ENCODE measurements around the gene MAGT1.
"Not testable (repeated sequence)": the region's sequence is repeated elsewhere in the genome, so short reads cannot be mapped to it uniquely, and the experiment has no call there.

Gene MAGT1

DNA sequence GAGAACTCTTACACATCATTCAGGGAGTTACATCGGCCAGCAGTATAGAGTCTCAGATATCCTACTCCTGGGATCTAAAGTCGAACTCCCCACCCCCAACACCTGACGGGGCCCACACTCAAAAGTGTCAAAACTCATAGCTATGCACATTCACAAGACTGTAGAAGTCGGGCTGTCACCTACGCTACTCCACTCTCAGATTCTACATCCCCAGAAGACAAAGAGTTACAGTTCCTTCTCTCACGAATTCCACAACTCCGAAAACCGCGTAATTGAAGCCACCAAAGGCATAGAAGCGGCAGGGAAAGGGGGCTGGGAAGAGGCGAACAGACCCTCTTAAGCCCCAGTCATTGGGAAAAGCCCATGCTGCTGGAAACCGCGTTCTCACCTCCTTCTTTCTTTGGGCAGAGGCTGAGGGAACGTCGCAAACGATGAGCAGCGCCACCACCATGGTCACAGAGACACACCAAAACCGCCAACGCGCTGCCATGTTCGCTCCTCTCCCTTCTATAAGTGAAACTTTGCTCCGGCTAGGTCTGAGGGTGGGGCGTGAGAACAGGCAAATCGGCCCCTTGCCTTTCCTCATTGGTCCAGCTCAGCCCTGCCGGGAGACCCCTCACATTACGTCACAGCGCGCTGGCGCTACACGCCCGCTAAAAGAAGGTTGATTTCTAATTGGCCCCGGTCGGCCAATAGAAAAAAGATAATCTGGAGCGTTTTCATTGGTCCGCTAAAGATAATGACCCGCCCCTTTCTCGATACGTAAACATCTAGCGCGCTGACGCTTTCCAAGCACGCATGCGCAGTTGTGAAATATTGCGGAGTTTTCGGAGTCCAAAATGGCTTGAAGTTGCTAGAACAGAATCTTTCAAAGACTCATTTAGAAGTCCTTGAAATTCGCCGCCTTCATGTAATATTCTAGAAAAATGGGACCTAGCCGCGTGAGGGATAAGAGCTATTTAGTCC is at the start of gene MAGT1:
Gene MAGT1 (minus strand): TSS at position 515 of the 966 bp plus-strand sequence. CDS start 25 bp downstream, at position 490.
- peak; percentile 74 to 93 (median 90) for DNase-seq

DNA sequence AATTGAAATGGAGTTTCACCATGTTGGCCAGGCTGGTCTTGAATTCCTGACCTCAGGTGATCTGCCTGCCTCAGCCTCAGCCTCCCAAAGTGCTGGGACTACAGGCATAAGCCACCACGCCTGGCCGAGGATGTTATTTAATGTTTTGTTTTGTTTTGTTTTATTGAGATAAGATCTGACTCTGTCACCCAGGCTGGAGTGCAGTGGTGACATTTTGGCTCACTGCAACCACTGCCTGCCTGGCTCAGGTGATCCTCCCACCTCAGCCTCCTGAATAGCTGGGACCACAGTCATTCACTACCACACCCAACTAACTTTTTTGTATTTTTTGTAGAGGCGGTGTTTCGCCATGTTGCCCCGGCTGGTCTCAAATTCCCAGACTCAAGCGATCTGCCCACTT is 49.8 kb upstream of the MAGT1 start:
- not testable (repeated sequence) for DNase-seq

DNA sequence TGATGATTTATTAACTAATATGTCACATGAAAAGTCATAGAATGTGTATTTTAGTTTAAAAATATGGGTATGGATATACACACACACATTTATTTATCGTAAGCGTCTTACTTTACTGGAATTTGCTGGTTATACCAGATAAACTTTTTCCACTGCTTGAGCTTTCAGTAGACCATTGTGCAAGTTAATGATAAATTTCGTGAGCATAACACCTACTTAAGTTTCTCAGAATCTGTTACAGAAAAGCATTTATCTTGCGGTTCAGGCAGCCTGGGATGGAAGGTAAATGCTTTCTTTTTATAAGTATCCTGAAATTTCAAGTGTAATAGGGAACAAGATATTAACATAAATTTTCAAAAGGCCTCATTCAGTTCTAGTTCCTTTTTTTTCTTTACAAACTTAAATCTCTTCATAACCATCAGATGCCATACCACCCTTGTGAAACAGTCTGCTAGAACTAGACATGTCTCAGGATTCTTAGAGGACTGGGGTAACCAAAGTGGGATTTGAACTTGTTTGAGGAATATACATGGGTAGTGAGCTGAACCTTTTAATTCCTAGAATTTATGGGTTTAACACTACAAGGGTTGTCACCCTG is 42.9 kb upstream of the MAGT1 start:
- no peak for DNase-seq

DNA sequence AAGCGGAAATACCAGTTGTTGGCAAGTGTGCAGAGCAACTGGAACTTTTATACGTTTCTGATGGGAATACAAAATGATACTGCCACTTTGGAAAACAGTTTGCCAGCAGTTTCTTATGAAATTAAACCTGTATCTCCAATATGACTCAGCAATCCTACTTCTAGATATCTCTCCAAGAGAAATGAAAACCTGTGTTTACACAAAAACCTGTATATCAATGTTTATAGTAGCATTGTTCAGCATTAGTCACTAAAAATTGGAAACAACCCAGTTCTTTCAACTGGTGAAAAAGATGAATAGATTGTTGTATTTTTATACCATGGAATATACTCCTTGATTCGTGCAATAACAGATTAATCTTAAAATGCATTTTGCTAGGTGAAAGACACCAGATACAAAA is 42.1 kb upstream of the MAGT1 start:
- DNase-seq: no peak

DNA sequence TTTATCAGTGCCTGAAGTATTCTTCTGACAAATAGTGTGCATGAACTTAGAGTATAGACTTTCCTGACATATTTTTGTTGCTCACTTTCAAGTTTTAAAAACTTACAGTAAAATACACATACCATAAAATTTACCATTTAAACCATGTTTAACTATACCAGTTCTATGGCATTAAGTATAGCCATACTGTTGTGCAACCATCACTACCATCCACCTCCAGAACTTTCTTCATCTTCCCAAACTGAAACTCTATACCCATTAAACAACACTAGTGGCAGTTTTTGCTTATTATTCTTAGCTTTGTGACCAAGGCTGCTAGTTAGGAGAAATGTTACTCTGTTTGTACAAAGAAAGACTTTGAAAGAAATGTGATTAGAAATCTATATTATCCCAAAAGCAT is 41.1 kb upstream of the MAGT1 start:
- DNase-seq: no peak

DNA sequence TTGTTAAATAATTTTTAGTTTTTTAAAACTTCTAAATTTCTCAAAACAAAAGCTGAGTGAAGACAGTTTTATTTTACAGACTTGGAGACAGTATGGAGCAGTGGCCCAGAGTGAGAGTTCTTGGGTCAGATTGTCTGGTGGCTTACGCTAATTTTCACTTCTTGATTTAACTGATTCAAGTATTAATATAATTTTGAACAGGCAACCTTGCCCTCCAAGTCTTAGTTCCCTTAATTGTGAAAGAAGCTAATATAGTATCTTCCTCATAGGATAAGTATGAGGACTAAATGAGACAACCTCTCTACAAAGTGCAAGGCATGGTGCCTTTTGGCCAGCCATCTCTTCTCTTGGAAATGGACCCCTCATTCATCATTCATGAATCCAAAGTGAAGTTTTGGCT is 40.7 kb upstream of the MAGT1 start:
- no peak for DNase-seq

DNA sequence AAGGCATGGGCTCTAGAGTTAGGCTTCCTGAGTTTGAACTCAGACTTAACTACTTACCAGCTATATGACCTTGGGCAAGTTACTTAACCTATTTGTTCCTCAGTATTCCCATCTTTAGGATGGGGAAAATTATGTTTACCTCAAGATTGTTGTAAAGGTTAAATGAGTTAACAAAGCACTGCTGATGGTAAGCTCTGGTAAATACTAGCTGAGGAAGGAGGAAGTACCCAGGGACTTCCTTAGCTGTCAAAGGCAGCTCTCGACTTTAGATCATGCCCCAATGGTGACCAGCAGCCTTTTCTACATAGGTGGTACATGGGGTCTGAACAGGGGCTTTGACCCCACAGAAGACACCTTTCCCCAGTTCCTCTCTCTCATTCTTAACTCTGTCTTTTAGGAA is 35.3 kb upstream of the MAGT1 start:
- DNase-seq: no peak

DNA sequence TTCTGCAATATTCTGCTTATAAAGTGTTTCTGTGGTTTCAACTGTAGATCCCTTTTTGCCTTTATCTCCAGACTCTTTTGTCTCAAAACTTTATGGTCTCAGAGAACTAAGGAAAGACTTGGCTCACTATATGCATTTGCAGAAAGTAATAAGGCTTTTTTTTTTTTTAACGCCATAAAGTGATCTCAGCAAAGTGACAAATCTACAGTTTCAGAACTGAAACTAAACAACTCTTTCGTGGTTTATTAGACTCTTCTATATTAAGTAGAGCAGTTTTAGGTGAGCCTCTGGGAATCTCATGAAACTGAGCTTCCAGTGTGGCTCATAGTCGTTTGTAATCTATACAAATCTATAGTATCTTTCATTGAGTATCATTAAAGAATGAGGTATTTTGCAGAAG is 30.5 kb upstream of the MAGT1 start:
- no peak for DNase-seq

DNA sequence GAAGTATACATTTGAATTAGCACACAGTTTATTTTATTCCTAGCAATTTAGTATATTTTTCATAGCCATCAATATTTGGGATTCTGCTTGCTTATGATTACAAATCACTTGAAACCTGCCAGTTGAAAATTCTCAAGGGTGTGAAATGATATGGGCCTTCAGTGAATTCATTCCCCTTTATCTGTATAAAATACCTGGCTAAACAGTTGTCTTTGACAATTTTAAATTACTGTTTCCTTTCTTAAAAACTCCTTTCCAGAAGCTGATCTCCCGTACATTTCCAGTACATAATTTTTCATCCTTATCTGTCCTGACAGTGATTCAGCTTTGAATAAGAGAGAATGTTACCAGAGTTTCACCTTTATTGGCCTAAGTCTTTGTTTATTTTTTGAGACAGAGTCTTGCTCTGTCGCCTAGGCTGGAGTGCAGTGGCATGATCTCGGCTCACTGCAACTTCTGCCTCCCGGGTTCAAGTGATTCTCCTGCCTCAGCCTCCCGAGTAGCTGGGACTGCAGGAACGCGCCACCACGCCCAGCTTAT is 29.2 kb upstream of the MAGT1 start:
- no peak for DNase-seq

DNA sequence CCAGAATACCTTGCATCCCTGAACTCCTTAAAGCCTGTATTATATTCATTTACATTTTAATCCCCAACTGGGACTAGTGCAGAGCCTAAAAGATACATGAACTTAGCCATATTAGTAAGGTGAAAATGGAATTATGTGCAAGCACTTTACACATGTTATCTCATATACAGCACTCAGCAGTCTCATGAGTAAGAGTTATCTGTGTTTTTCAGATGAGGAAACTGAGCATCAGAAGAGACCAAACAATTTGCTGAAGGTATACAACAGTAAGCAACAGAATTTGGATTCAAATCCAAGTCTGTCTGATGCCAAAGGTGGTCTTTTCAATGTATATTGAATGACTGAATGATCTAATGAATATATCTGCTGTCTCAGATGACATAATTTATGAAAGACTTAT is 27.6 kb upstream of the MAGT1 start:
- no peak for DNase-seq

DNA sequence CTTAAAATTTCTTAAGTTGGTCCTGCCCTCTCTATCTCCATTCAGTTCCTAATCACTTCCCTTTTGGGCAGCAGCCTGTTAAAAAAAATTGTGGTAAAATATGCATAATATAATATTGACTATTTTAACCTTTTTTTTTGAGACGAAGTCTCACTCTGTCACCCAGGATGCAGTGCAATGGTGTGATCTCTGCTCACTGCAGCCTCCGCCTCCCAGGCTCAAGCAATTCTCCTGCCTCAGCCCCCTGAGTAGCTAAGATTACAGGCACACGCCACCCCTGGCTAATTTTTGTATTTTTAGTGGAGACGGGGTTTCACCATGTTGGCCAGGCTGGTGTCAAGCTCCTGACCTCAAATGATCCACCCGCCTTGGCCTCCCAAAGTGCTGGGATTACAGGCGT is 24.1 kb upstream of the MAGT1 start:
- DNase-seq: not testable (repeated sequence)

DNA sequence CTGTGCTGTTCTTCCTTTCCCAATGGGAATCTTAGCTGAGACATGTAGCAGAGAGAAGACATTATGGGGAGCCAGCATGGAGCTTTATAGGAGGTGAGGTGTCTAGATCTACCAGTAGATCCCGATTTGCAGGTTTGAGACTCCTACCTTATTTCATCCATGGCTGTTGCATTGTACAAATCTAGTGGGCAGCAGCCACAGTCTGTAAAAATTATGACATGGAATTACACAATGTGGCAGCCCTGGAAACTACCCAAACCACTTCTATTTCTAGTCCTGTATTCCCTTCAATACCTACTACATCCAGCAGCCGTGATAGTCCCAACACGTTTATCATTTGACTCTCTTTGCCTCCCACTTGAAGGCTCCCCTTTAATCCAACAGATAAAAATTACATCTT is 23.3 kb upstream of the MAGT1 start:
- DNase-seq: no peak

DNA sequence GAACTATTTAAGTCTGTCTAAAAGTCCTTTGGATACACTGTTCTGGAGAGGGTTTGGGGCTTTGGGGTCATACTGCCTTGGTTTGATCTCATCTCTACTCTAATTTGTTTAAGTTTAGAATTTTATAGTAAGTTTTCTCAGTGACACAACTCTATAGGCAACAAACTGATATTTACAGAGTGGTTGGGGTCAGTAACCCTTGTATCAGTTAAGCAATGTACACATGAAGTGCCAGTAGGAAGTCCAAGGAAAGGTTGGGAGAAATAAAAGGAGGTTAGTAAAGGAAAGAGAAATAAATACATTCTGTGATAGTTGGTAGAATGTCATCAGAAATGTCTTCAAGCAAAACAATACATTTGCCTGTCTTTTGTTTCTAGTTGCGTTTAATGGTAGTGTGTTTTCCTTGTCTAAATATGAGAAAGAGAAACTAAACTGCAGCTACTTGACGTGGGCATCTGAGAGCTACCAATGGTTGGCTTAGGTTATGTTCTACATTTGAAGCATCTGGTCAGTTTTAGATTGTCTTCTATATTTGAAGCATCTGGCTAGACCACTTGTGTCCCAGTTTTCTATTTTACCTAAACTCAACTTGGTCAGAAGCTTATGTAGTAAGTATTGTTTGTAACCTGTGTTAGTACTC is 22.2 kb upstream of the MAGT1 start:
- DNase-seq: peak in 2 of 6 experiments; percentile 0 to 6

DNA sequence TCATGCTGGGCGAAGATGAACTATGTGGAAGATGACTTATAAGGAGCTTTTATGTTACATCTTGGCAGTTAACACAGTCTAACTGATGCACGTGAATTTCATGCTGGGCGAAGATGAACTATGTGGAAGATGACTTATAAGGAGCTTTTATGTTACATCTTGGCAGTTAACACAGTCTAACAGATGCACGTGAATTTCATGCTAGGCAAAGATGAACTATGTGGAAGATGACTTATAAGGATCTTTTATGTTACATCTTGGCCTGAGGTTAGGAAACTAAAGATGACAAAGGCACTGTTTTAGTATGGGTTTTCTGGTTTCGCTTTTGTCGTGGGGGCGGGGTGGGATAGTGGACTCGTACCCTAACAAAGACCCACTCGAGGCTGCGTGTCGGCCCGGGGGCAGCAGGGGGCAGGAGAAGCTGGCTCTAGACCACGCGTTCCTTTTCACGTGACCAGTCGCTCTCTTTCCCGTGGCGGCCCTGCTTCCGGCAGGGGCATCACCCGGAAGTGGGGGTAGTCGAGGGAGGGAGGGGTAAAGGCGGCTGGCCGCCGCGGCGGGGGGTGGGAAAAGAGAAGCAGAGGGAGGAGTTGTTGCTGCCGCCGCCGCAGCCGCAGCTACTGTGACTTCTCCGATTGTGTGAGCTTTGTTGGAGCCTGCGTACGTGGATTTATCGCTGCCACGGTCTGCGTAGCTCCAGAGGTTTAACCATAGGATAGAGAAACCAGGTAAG is 15.0 kb upstream of the MAGT1 start, which contains the start of gene ATP7A:
Gene ATP7A (plus strand): TSS at position 586 of the 733 bp plus-strand sequence. CDS start 60,949 bp downstream, outside the sequence.
- DNase-seq: peak; percentile 76 to 92 (median 88)

DNA sequence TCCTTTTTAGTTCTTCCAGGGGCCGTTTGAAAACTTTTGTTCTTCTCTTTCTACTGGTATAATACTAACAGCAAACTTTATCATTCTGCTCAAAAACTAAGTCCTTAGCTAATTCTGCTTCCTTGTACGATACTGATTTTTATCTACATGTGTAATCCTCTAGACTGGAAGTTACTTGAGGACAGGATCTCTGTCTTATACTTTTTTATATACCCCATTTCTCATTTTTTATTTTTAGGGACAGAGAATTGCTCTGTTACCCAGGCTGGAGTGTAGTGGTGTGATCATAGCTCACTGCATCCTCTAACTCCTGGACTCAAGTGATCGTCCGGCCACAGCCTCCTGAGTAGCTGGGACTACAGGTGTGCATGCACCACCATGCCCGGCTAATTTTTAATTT is 6.3 kb upstream of the MAGT1 start:
- DNase-seq: no peak

DNA sequence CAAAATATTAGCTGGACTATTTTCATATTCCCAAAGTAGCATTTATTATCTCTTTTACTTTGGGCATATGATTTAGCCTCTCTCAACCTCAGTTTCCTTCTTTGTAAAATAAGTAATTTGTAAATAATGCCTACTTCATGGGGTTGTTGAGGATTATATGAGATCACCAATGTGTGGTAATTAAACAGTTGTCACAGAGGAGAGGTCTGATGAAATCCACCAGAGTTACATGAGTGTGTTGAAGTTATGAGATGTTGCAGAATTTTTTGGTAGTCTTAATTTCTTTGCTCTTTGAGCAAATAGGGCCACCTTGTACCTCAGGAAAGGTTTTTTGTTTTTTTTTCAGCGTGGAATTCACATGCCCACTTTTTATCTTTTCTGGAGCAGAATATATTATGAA is 5.5 kb upstream of the MAGT1 start:
- DNase-seq: no peak

DNA sequence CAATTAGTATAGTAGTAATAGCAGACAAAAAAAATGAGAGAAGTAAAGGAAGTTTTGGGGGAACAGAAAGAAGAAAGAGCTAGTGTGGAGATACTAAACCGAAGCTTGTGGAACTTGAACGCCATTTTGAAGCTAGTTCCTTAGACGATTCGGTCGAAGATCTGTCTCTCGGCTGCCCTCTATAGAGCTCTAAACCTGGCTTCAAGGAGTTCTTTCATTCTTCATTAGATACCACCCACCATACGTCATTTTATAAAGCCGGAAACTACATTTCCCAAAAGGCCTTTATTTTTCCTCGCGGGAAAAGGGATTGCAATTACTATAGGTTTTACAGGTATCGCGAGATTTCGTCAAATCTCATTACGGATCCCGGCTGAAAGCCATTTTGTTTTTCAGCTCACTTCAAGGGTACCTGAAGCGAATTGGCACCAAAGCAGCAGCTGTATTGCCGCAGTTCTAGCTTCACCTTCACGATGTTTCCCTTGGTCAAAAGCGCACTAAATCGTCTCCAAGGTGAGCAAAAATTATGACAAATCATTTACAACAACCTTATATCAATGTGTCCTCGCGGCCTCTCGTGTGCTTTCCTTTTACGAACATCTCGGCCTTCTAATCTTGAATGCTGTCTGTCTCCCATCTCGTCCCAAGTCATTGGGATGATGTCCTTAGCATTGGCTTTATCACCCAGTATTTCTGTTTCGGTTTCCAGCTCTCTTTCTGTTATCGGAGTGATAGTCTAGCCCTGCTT is 4.0 kb upstream of the MAGT1 start, which contains the start of gene COX7B:
Gene COX7B (plus strand): TSS at position 388 of the 748 bp plus-strand sequence. CDS start 86 bp downstream, at position 474.
- DNase-seq: peak; percentile 11 to 89 (median 73)

DNA sequence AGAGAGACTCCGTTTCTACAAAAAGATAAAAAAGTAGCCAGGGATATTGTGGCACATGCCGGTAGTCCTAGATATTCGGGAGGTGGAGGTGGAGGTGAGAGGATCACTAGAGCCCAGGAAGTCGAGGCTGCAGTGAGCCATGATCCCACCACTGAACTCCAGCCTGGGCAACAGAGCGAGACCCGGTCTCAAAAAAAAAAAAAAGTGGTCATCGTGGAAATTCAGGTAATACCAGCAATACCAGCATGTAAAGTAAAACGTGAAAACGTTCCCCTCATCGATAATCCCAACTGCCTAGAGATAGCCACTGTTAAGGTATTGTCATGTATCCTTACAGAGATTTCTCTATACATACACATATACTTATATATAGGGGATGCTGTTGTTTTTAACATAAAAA is 1.5 kb downstream of the MAGT1 start:
- no peak for DNase-seq

DNA sequence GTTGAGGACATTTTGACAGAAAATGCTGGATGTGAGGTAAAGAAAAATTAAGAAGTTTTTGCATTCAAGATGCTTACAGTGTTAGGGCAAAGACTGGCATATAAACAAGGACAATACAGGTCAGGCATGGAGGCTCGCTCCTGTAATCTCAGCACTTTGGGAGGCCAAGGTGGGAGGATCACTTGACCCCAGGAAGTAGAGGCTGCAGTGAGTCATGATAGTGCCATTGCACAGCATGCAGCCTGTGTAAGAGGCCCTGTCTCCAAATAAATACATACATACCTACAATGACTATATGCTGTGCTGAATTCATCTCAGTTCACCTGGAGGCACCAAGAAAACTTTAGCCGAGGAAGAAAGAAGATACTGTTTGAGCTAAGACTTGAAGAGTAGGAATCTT is 2.3 kb downstream of the MAGT1 start:
- no peak for DNase-seq

DNA sequence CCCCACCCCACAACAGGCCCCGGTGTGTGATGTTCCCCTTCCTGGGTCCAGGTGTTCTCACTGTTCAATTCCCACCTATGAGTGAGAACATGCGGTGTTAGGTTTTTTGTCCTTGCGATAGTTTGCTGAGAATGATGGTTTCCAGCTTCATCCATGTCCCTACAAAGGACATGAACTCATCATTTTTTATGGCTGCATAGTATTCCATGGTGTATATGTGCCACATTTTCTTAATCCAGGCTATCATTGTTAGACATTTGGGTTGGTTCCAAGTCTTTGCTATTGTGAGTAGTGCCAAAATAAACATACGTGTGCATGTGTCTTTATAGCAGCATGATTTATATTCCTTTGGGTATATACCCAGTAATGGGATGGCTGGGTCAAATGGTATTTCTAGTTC is 13.8 kb downstream of the MAGT1 start:
- DNase-seq: not testable (repeated sequence)

DNA sequence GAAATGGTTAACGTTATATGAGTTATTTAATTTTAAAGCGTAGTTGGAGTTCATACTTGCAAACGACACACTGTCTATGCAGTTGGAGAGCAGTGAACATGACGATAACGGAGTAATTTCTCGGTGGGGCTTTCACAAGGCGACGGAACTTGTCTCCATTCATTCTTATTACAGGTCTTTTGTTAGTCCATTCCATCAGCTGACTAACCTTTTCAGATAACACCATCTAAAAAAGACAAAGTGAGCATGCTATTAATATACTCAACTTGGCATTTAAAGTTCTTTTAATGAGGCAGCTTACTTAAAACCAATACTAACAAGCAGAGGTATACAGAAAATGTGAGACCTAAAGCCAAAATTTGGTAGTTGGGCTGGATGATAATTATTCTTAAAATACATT is 19.9 kb downstream of the MAGT1 start:
- DNase-seq: no peak

DNA sequence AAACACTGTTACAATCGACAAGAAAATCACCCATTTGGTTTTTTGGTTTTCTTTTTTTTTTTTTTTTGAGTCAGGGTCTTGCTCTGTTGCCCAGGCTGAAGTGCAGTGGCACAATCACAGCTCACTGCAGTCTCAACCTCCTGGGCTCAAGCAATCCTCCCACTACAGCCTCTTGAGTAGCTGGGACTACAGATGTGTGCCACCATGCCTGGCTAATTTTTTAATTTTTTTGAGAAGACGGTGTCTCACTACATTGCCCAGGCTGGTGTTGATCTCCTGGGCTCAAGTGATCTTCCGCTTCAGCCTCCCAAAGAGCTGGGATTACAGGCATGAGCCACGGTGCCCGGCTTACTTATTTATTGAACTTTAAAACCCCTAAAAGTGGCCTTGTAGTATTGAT is 63.7 kb downstream of the MAGT1 start:
- not testable (repeated sequence) for DNase-seq
